Measurements from ENCODE around the gene KCTD19. TPM values are rescaled to one million over a fixed set of nuclear protein-coding genes. Genes with fewer than 3 reads are reported as not detected.

The KCTD19 gene
- total RNA-seq, 1 experiment from 2014 or later = 1.1 TPM

- TF ChIP-seq PREB (CRISPR knock-in tag; IDR thresholded peaks at IDR 0.05; ENCODE audit: borderline replicate concordance) (no peak), FOXP4 (CRISPR knock-in tag; IDR thresholded peaks at IDR 0.05) (no peak), STAT6 (CRISPR knock-in tag; conservative IDR thresholded peaks at IDR 0.05; ENCODE audit: low read depth) (no peak), ZNF281 (CRISPR knock-in tag; IDR thresholded peaks at IDR 0.05) (no peak), ATF1 (CRISPR knock-in tag; IDR thresholded peaks at IDR 0.05) (no peak), FOXJ3 (CRISPR knock-in tag; IDR thresholded peaks at IDR 0.05; ENCODE audit: borderline replicate concordance) (no peak), NR1H2 (CRISPR knock-in tag; IDR thresholded peaks at IDR 0.05) (no peak), NR3C1 (CRISPR knock-in tag; conservative IDR thresholded peaks at IDR 0.05; ENCODE audit: low read depth) (no peak), GRHL2 (CRISPR knock-in tag; IDR thresholded peaks at IDR 0.05; ENCODE audit: insufficient replicate concordance, severe bottlenecking) (no peak)
These were observed 21.1 kb downstream of the KCTD19 start (continued) for GRCh38 chr16:67305216-67306071.

- POLR2A ChIA-PET = interaction anchor here (0.6 kb wide), 1 partner anchor 71 kb away, joined by 4 read pairs; no protein-coding TSS in a partner anchor
- ATAC-seq (no peak), DNase-seq (ENCODE audit: low spot score) (no peak)
- Mint-ChIP-seq H3K27ac (no peak overlapping the region), H3K9me3 (no peaks in the 10 kb centered on the region), H3K36me3 (no peaks in the 10 kb centered on the region), H3K27me3 (ENCODE audit: low read depth) (peaks cover 4% of the 10 kb centered on the region), H3K4me3 (no peak overlapping the region), H3K4me1 (no peaks in the 10 kb centered on the region)
- CTCF ChIA-PET = interaction anchor here (1.2 to 1.7 kb wide), 2 partner anchors 24 to 96 kb away, joined by 4 read pairs; no protein-coding TSS in a partner anchor
- TF ChIP-seq JUN (CRISPR knock-in tag; IDR thresholded peaks at IDR 0.05) (no peak), SOX15 (CRISPR knock-in tag; IDR thresholded peaks at IDR 0.05) (no peak), CREM (CRISPR knock-in tag; IDR thresholded peaks at IDR 0.05) (no peak)
These were observed 22.5 kb downstream of the KCTD19 start for GRCh38 chr16:67304020-67304419.

GRCh38 chr16:67302970-67303369 is 23.6 kb downstream of the KCTD19 start:
- ATAC-seq (peak; percentile 72), DNase-seq (ENCODE audit: low spot score) (no peak)
- H3K36me3 Mint-ChIP-seq = no peaks in the 10 kb centered on the region
- ChIA-PET POLR2A (no interaction called here), CTCF (interaction anchor here (0.9 to 1.9 kb wide), 6 partner anchors 18 to 303 kb away, joined by 3 to 9 read pairs (median 4); partner anchors contain the start of genes KCTD19 and LRRC36)
- H3K4me3 Mint-ChIP-seq = no peak overlapping the region
- H3K9me3 Mint-ChIP-seq = no peaks in the 10 kb centered on the region
- H3K27me3 Mint-ChIP-seq (ENCODE audit: low read depth) = peaks cover 4% of the 10 kb centered on the region
- H3K27ac Mint-ChIP-seq = no peak overlapping the region
- no peaks in the 10 kb centered on the region for H3K4me1 Mint-ChIP-seq
- TF ChIP-seq ZNF121 (CRISPR knock-in tag; IDR thresholded peaks at IDR 0.05) = no peak

All from WTC11 (cell line).